ENCODE data around the gene TP53. TPM values are rescaled to one million over a fixed set of nuclear protein-coding genes. Genes with fewer than 3 reads are reported as not detected.

The TP53 gene
- total and polyA plus RNA-seq, 2 of the 4 experiments (the other 2 are of a cell fraction): 31.2 to 48.5 TPM

- H4K5ac ChIP-seq (ENCODE audit: low read depth, low read length): no peak overlapping the region
- intact Hi-C loops (cut with micrococcal nuclease): no loop called here
- H3K4me2 ChIP-seq (ENCODE audit: low read depth, low read length): no peak overlapping the region
- H2BK120ac ChIP-seq (ENCODE audit: low read depth, low read length): no peak overlapping the region
- H3K23ac ChIP-seq (ENCODE audit: low read depth, low read length): no peak overlapping the region
- no peak overlapping the region for H3K14ac ChIP-seq (replicated peaks; ENCODE audit: low read depth, low read length)
- no peaks in the 10 kb centered on the region for H4K20me1 ChIP-seq (ENCODE audit: insufficient read depth, low read length)
- ChIA-PET POLR2A (ENCODE audit: unreplicated experiment) (no interaction called here), CTCF (no interaction called here)
- H3K4me3 ChIP-seq (ENCODE audit: insufficient read depth, low read depth, low read length): no peak overlapping the region
- TF ChIP-seq FOS (IDR thresholded peaks at IDR 0.05; ENCODE audit: low read depth, low read length) (no peak), RAD21 (IDR thresholded peaks at IDR 0.05; ENCODE audit: low read length) (no peak), POLR2A (IDR thresholded peaks at IDR 0.05; ENCODE audit: low read depth, low read length) (no peak), CEBPB (IDR thresholded peaks at IDR 0.05; ENCODE audit: low read depth, low read length) (no peak), NFE2L2 (IDR thresholded peaks at IDR 0.05; ENCODE audit: low read depth, low read length) (no peak), CTCF (conservative IDR thresholded peaks at IDR 0.05; ENCODE audit: low read depth, low read length) (no peak)
- TF ChIP-seq, protein P1, sequence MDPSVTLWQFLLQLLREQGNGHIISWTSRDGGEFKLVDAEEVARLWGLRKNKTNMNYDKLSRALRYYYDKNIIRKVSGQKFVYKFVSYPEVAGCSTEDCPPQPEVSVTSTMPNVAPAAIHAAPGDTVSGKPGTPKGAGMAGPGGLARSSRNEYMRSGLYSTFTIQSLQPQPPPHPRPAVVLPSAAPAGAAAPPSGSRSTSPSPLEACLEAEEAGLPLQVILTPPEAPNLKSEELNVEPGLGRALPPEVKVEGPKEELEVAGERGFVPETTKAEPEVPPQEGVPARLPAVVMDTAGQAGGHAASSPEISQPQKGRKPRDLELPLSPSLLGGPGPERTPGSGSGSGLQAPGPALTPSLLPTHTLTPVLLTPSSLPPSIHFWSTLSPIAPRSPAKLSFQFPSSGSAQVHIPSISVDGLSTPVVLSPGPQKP (IDR thresholded peaks at IDR 0.05; ENCODE audit: borderline replicate concordance, low read depth, low read length): no peak
- H3K9ac ChIP-seq (ENCODE audit: low read depth, low read length): no peak overlapping the region
- DNase-seq: no peak
- peaks cover 41% of the 10 kb centered on the region for H3K36me3 ChIP-seq (ENCODE audit: control insufficient read depth, insufficient read depth, low read length)
- H2AK5ac ChIP-seq (ENCODE audit: low read depth, low read length): no peak overlapping the region
- no peaks in the 10 kb centered on the region for H3K79me1 ChIP-seq (ENCODE audit: low read depth in 1 of 2, low read length in 2 of 2)
- H3K56ac ChIP-seq (ENCODE audit: extremely low read depth, insufficient read depth, low read length): no peak overlapping the region
- H3K9me3 ChIP-seq (ENCODE audit: control insufficient read depth, insufficient read depth, low read length): peaks cover 3% of the 10 kb centered on the region
- no peak overlapping the region for H2AK9ac ChIP-seq (replicated peaks; ENCODE audit: low read depth, low read length, poor library complexity)
- no peak overlapping the region for H3K18ac ChIP-seq (ENCODE audit: low read depth, low read length)
- H3K4me1 ChIP-seq (ENCODE audit: control insufficient read depth, insufficient read depth, low read length): no peaks in the 10 kb centered on the region
- dilution Hi-C loops (cut with HindIII; ENCODE audit: low sequenced_read_pairs, unreplicated experiment): no loop called here
- no peak overlapping the region for H3K4ac ChIP-seq (ENCODE audit: low read depth, low read length)
- H2BK5ac ChIP-seq (ENCODE audit: low read depth, low read length, poor library complexity, severe bottlenecking): no peak overlapping the region
- no peak overlapping the region for H3K27ac ChIP-seq (ENCODE audit: insufficient read depth, low read length)
- H4K8ac ChIP-seq (ENCODE audit: low read depth in 2 of 2, low read length in 2 of 2): no peak overlapping the region
- H2AFZ ChIP-seq (replicated peaks; ENCODE audit: low read length, poor library complexity): no peak overlapping the region
- in situ Hi-C loops (cut with MboI; ENCODE audit: low sequenced_read_pairs): no loop called here
- no CpG with 5 or more reads among the region's 7 CpGs for WGBS, 2 experiments (ENCODE audit: extremely low coverage in 2 of 2, insufficient read length in 1 of 2)
- H2BK20ac ChIP-seq (ENCODE audit: low read depth, low read length): no peak overlapping the region
- BruUV-seq (replicated peaks): no TSS peak
- no peak for ATAC-seq (ENCODE audit: low read depth)
- no peaks in the 10 kb centered on the region for H3K9me1 ChIP-seq (ENCODE audit: insufficient read depth, low read length)
- H4K91ac ChIP-seq (ENCODE audit: insufficient read depth, low read depth, low read length): no peak overlapping the region
- no peaks in the 10 kb centered on the region for H3K27me3 ChIP-seq (ENCODE audit: control insufficient read depth, insufficient read depth, low read length)
- H2BK15ac ChIP-seq (ENCODE audit: low read depth, low read length): no peak overlapping the region
These were observed 18.8 kb downstream of the TP53 start for GRCh38 chr17:7668482-7668881.
